DOHH2 (cell line): Measurements from ENCODE around the gene MRTFB.

Source experiments
- H3F3A ChIP-seq: fragments of 200-600 bp; sonication (generic), shearing (Covaris generic); 2 replicates; pipeline ENCODE4 v1.6.0; 2016; ENCODE audit warnings: antibody characterized with exemption, mild to moderate bottlenecking; ENCODE audit not compliant: control insufficient read depth, insufficient read depth
- H3K27ac ChIP-seq: fragments of 200-600 bp; sonication (generic); 2 replicates; pipeline ENCODE4 v1.5.1; 2014; ENCODE audit warnings: low read depth, mild to moderate bottlenecking, low read length, moderate library complexity
- H3K27me3 ChIP-seq: fragments of 200-600 bp; sonication (generic); 2 replicates; pipeline ENCODE4 v1.6.1; 2014; ENCODE audit warnings: mild to moderate bottlenecking, low read length, mixed read lengths; ENCODE audit not compliant: control insufficient read depth
- H3K36me3 ChIP-seq: fragments of 200-600 bp; sonication (generic); 2 replicates; pipeline ENCODE4 v1.6.1; 2014; ENCODE audit warnings: mild to moderate bottlenecking, low read length, moderate library complexity, mixed read lengths; ENCODE audit not compliant: control insufficient read depth
- H3K4me1 ChIP-seq: fragments of 200-600 bp; sonication (generic); 2 replicates; pipeline ENCODE4 v1.6.1; 2014; ENCODE audit warnings: mild to moderate bottlenecking, low read length, mixed read lengths; ENCODE audit not compliant: control insufficient read depth
- H3K4me2 ChIP-seq: fragments of 200-600 bp; sonication (generic); 2 replicates; pipeline ENCODE4 v1.6.0; 2014; ENCODE audit warnings: mild to moderate bottlenecking, low read length, moderate library complexity
- H3K4me3 ChIP-seq: fragments of 200-600 bp; sonication (generic); 2 replicates; pipeline ENCODE4 v1.5.1; 2014; ENCODE audit warnings: mild to moderate bottlenecking, low read length, mixed read lengths
- H3K79me2 ChIP-seq: fragments of 200-600 bp; sonication (generic); 2 replicates; pipeline ENCODE4 v1.6.1; 2014; ENCODE audit warnings: mild to moderate bottlenecking, low read length, mixed read lengths; ENCODE audit not compliant: control insufficient read depth
- H3K9me2 ChIP-seq: fragments of 200-600 bp; sonication (generic); replicated peaks from 2 replicates; pipeline ENCODE4 v1.6.1; 2014; ENCODE audit warnings: mild to moderate bottlenecking, low read length, mixed read lengths; ENCODE audit not compliant: control insufficient read depth
- H3K9me3 ChIP-seq: fragments of 200-600 bp; sonication (generic); 2 replicates; pipeline ENCODE4 v1.6.1; 2014; ENCODE audit warnings: antibody characterized with exemption, low read length, mixed read lengths; ENCODE audit not compliant: control insufficient read depth, insufficient read depth
- H4K20me1 ChIP-seq: fragments of 200-600 bp; sonication (generic); 2 replicates; pipeline ENCODE4 v1.6.0; 2014; ENCODE audit warnings: low read depth, mild to moderate bottlenecking, antibody characterized with exemption, low read length, moderate library complexity; ENCODE audit not compliant: control insufficient read depth, insufficient read depth
- CTCF ChIP-seq: fragments of 200-600 bp; sonication (generic); IDR thresholded peaks from one replicate; pipeline ENCODE4 v1.5.1; 2014; ENCODE audit warnings: antibody characterized with exemption, mild to moderate bottlenecking, low read depth, low read length; ENCODE audit not compliant: poor library complexity, severe bottlenecking
- EZH2phosphoT487 ChIP-seq: fragments of 200-600 bp; sonication (generic); IDR thresholded peaks from 2 replicates; pipeline ENCODE4 v1.6.1; 2017; ENCODE audit warnings: borderline replicate concordance, mild to moderate bottlenecking, antibody characterized with exemption, low read length, moderate library complexity, mixed read lengths

The MRTFB gene

DNA sequence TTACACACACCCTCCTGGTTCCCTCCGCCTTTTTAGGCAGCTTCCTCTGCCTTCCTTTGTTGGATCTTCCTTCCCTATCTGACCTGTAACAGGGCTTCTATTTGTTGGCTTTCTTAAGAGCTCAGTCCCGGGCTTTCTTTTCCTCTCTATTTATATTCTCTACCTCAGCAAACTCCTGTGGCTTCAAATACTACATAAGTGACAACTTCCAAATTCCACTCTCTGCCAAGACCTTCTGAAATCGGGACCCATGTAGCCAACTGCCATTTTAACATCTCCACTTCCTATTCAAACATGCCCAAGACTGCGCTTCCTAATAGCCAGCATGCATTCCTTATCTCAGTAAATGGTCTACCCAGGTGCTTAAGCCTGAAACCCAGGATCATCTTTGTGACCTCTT is 128.1 kb downstream of the MRTFB start:
- no peak for TF ChIP-seq CTCF
- no peaks in the 10 kb centered on the region for H4K20me1 ChIP-seq
- no peak overlapping the region for H3K4me2 ChIP-seq
- H3K79me2 ChIP-seq, result no peaks in the 10 kb centered on the region
- H3K27ac ChIP-seq, result no peak overlapping the region
- H3K9me3 ChIP-seq, result no peaks in the 10 kb centered on the region
- no peak overlapping the region for H3K4me3 ChIP-seq
- peaks cover 14% of the 10 kb centered on the region for H3K4me1 ChIP-seq
- no peaks in the 10 kb centered on the region for H3F3A ChIP-seq
- no peaks in the 10 kb centered on the region for H3K27me3 ChIP-seq
- H3K36me3 ChIP-seq, result no peaks in the 10 kb centered on the region
- no peaks in the 10 kb centered on the region for H3K9me2 ChIP-seq

DNA sequence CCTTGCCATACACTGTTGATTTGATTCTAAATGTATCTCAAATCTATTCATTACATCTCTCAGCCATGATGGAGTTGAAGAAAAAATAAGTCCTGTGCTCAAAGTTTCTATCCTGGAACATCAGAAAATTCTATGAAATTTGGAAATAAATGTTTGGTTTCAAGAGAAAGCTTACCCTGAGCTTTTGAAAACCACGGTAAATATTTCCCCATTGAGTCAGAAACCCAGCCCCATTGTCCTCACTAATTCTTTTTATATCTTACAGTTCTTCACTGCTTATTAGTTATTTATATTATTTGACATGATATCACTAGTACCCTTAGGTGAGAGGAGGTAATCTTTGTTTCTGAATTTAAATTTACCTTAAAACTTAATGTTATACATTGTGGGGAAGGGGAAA is 128.5 kb downstream of the MRTFB start:
- Histone ChIP-seq H3K4me2 (no peak overlapping the region), H3K4me3 (no peak overlapping the region), H3F3A (no peaks in the 10 kb centered on the region), H3K36me3 (no peaks in the 10 kb centered on the region), H3K9me2 (no peaks in the 10 kb centered on the region), H3K79me2 (no peaks in the 10 kb centered on the region), H4K20me1 (no peaks in the 10 kb centered on the region), H3K9me3 (no peaks in the 10 kb centered on the region), H3K27me3 (no peaks in the 10 kb centered on the region), H3K4me1 (peaks cover 14% of the 10 kb centered on the region), H3K27ac (no peak overlapping the region)
- TF ChIP-seq EZH2phosphoT487 (no peak), CTCF (no peak)

- Histone ChIP-seq H3K27me3 (no peaks in the 10 kb centered on the region), H3K4me3 (no peak overlapping the region), H3K4me1 (peaks cover under 1% of the 10 kb centered on the region), H3K9me2 (no peaks in the 10 kb centered on the region), H3K36me3 (no peaks in the 10 kb centered on the region), H3F3A (no peaks in the 10 kb centered on the region), H3K9me3 (no peaks in the 10 kb centered on the region), H4K20me1 (no peaks in the 10 kb centered on the region), H3K79me2 (no peaks in the 10 kb centered on the region), H3K4me2 (no peak overlapping the region), H3K27ac (no peak overlapping the region)
- TF ChIP-seq EZH2phosphoT487 (no peak), CTCF (no peak)
These were observed 131.0 kb downstream of the MRTFB start for GRCh38 chr16:14202095-14202494.

DNA sequence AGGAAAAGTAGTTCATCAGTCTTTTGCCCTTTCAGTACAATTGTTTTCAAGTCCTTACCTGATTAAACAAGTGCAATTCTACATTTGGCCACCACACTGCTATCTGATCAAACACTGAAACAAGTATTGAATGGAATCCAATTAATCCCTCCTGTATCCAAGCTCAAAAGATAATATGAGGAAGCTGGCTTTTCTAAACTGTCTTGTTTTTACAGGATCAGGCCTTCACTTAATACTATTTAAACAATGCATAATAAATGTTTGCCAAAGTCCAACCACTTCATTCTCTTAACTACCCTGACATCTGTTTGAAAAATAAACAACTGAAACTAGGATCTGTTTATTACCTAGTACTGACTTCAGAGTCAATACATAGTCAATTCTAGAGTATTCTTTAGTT is 131.6 kb downstream of the MRTFB start:
- Histone ChIP-seq H3K4me2 (no peak overlapping the region), H3K4me1 (no peaks in the 10 kb centered on the region), H3K79me2 (no peaks in the 10 kb centered on the region), H3K27me3 (no peaks in the 10 kb centered on the region), H3K9me3 (no peaks in the 10 kb centered on the region), H3K27ac (no peak overlapping the region), H3K4me3 (no peak overlapping the region), H3K36me3 (no peaks in the 10 kb centered on the region), H3K9me2 (no peaks in the 10 kb centered on the region), H3F3A (no peaks in the 10 kb centered on the region), H4K20me1 (no peaks in the 10 kb centered on the region)
- TF ChIP-seq CTCF (peak; percentile 30), EZH2phosphoT487 (no peak)
